WTC11 (cell line): ENCODE results near the gene PPP1R14C. TPM values are rescaled to one million over a fixed set of nuclear protein-coding genes. Genes with fewer than 3 reads are reported as not detected.

Experiments used
- ATAC-seq: fragments of 200-7000 bp; cut with Tn5 transposase; 2 replicates; pipeline ENCODE4 v1.10.0; 2021; ENCODE audit warnings: mild to moderate bottlenecking, moderate library complexity
- CTCF ChIA-PET: fragments of 300-600 bp; sonication (Branson Sonifier 250); formaldehyde crosslinking; loops from one replicate; lab custom pipeline; 2021; ENCODE audit warnings: antibody characterized with exemption; lab: Charles Lee
- POLR2A ChIA-PET: fragments of 350-600 bp; sonication (Branson Sonifier 250); formaldehyde crosslinking; loops from one replicate; lab custom pipeline; 2021; ENCODE audit warnings: antibody characterized with exemption; lab: Charles Lee
- DNase-seq: peaks from one replicate; pipeline ENCODE4 v3.0.0; 2021; ENCODE audit warnings: low spot score
- H3K27ac Mint-ChIP-seq: 2 replicates; pipeline ENCODE4 v1.8.0; 2021; ENCODE audit warnings: mixed read lengths
- H3K27me3 Mint-ChIP-seq: 2 replicates; pipeline ENCODE4 v1.8.0; 2021; ENCODE audit warnings: low read depth, mild to moderate bottlenecking, moderate library complexity, mixed read lengths
- H3K36me3 Mint-ChIP-seq: 2 replicates; pipeline ENCODE4 v1.8.0; 2021; ENCODE audit warnings: mixed read lengths
- H3K4me1 Mint-ChIP-seq: 2 replicates; pipeline ENCODE4 v1.8.0; 2022; ENCODE audit warnings: mixed read lengths
- H3K4me3 Mint-ChIP-seq: 2 replicates; pipeline ENCODE4 v1.8.0; 2021; ENCODE audit warnings: mild to moderate bottlenecking, moderate library complexity, mixed read lengths
- H3K9me3 Mint-ChIP-seq: 2 replicates; pipeline ENCODE4 v1.8.0; 2021; ENCODE audit warnings: mixed read lengths
- AR ChIP-seq: fragments of 250-450 bp; sonication (Bioruptor Pico); IDR thresholded peaks from 2 replicates; pipeline ENCODE4 v1.9.0; 2021; ENCODE audit warnings: mild to moderate bottlenecking
- ATF1 ChIP-seq: sonication (generic); formaldehyde crosslinking; IDR thresholded peaks from 2 replicates; pipeline ENCODE4 v1.8.1; 2023; ENCODE audit warnings: mild to moderate bottlenecking, moderate library complexity, missing genetic modification reagents
- ATF2 ChIP-seq: sonication (generic); formaldehyde crosslinking; IDR thresholded peaks from 2 replicates; pipeline ENCODE4 v1.8.1; 2022; ENCODE audit warnings: low read depth, missing genetic modification reagents, borderline replicate concordance
- E2F1 ChIP-seq: sonication (generic); formaldehyde crosslinking; IDR thresholded peaks from 2 replicates; pipeline ENCODE4 v1.8.0; 2022; ENCODE audit warnings: mild to moderate bottlenecking, missing genetic modification reagents
- FOXJ3 ChIP-seq: sonication (generic); formaldehyde crosslinking; IDR thresholded peaks from 2 replicates; pipeline ENCODE4 v1.9.0; 2021; ENCODE audit warnings: missing genetic modification reagents, mild to moderate bottlenecking, borderline replicate concordance
- FOXK1 ChIP-seq: sonication (generic); formaldehyde crosslinking; IDR thresholded peaks from 2 replicates; pipeline ENCODE4 v1.8.0; 2022; ENCODE audit warnings: mild to moderate bottlenecking, moderate library complexity, missing genetic modification reagents
- FOXP1 ChIP-seq: sonication (generic); formaldehyde crosslinking; IDR thresholded peaks from 2 replicates; pipeline ENCODE4 v1.8.0; 2022; ENCODE audit warnings: missing genetic modification reagents, mild to moderate bottlenecking, moderate library complexity, borderline replicate concordance
- GTF2I ChIP-seq: fragments of 250-450 bp; sonication (Bioruptor Pico); conservative IDR thresholded peaks from 2 replicates; pipeline ENCODE4 v1.4.0; 2021; ENCODE audit warnings: mild to moderate bottlenecking
- JAZF1 ChIP-seq: fragments of 250-450 bp; sonication (Bioruptor Pico); IDR thresholded peaks from 2 replicates; pipeline ENCODE4 v1.9.0; 2021; ENCODE audit warnings: moderate library complexity, mild to moderate bottlenecking, inconsistent platforms
- MXD4 ChIP-seq: fragments of 250-450 bp; sonication (Bioruptor Pico); IDR thresholded peaks from 2 replicates; pipeline ENCODE4 v1.8.0; 2021; ENCODE audit warnings: mild to moderate bottlenecking, moderate library complexity, borderline replicate concordance
- NFATC4 ChIP-seq: fragments of 250-450 bp; sonication (Bioruptor Pico); IDR thresholded peaks from 2 replicates; pipeline ENCODE4 v1.9.0; 2021; ENCODE audit warnings: mild to moderate bottlenecking
- NFE2L1 ChIP-seq: sonication (generic); formaldehyde crosslinking; IDR thresholded peaks from 2 replicates; pipeline ENCODE4 v1.8.1; 2023; ENCODE audit warnings: missing genetic modification reagents
- SMAD4 ChIP-seq: sonication (generic); formaldehyde crosslinking; IDR thresholded peaks from 2 replicates; pipeline ENCODE4 v1.8.0; 2022; ENCODE audit warnings: mild to moderate bottlenecking, missing genetic modification reagents
- SOX15 ChIP-seq: fragments of 250-450 bp; sonication (Bioruptor Pico); IDR thresholded peaks from 2 replicates; pipeline ENCODE4 v1.9.0; 2021; ENCODE audit warnings: mild to moderate bottlenecking
- TEAD1 ChIP-seq: sonication (generic); formaldehyde crosslinking; IDR thresholded peaks from 2 replicates; pipeline ENCODE4 v1.8.0; 2022; ENCODE audit warnings: mild to moderate bottlenecking, missing genetic modification reagents
- TEAD4 ChIP-seq: sonication (generic); formaldehyde crosslinking; IDR thresholded peaks from 2 replicates; pipeline ENCODE4 v1.8.0; 2022; ENCODE audit warnings: mild to moderate bottlenecking, missing genetic modification reagents
- ZBTB21 ChIP-seq: sonication (generic); formaldehyde crosslinking; IDR thresholded peaks from 2 replicates; pipeline ENCODE4 v1.8.1; 2023; ENCODE audit warnings: mild to moderate bottlenecking, missing genetic modification reagents, borderline replicate concordance
- ZNF317 ChIP-seq: sonication (generic); formaldehyde crosslinking; IDR thresholded peaks from 2 replicates; pipeline ENCODE4 v1.8.1; 2023; ENCODE audit warnings: low read depth, mild to moderate bottlenecking, moderate library complexity, missing genetic modification reagents, borderline replicate concordance
- total RNA-seq: library from RNA; stranded (reverse); gene quantifications from 3 replicates; pipeline ENCODE4 v1.2.3, GENCODE V29; 2021
- TF ChIP-seq, protein P1 (sequence below): sonication (generic); formaldehyde crosslinking; IDR thresholded peaks from 2 replicates; pipeline ENCODE4 v1.8.1; 2022; ENCODE audit warnings: missing genetic modification reagents, borderline replicate concordance
- TF ChIP-seq, protein P2 (sequence below): sonication (generic); formaldehyde crosslinking; IDR thresholded peaks from 2 replicates; pipeline ENCODE4 v1.8.0; 2022; ENCODE audit warnings: mild to moderate bottlenecking, missing genetic modification reagents
- TF ChIP-seq, protein P3 (sequence below): sonication (generic); formaldehyde crosslinking; IDR thresholded peaks from 2 replicates; pipeline ENCODE4 v1.8.1; 2022; ENCODE audit warnings: mild to moderate bottlenecking, moderate library complexity, missing genetic modification reagents

The PPP1R14C gene
- total RNA-seq, 1 experiment from 2014 or later = 1.1 TPM

- H3K4me1 Mint-ChIP-seq = no peaks in the 10 kb centered on the region
- ATAC-seq (no peak), DNase-seq (no peak)
- H3K27ac Mint-ChIP-seq = no peak overlapping the region
- POLR2A ChIA-PET = no interaction called here
- CTCF ChIA-PET = interaction anchor here (0.9 kb wide), 1 partner anchor 20 kb away, joined by 3 read pairs; no protein-coding TSS in a partner anchor
- H3K27me3 Mint-ChIP-seq = no peaks in the 10 kb centered on the region; the same call in 1 of the 2 replicates
- no peaks in the 10 kb centered on the region for H3K36me3 Mint-ChIP-seq
- H3K9me3 Mint-ChIP-seq = no peaks in the 10 kb centered on the region
- no peak overlapping the region for H3K4me3 Mint-ChIP-seq
- TF ChIP-seq E2F1 (CRISPR knock-in tag) (no peak), MXD4 (no peak), SMAD4 (CRISPR knock-in tag) (no peak), ZBTB21 (CRISPR knock-in tag) (no peak), NFE2L1 (CRISPR knock-in tag) (no peak), FOXJ3 (CRISPR knock-in tag) (no peak), AR (CRISPR knock-in tag) (no peak), NFATC4 (CRISPR knock-in tag) (no peak), ATF1 (CRISPR knock-in tag) (no peak), FOXK1 (no peak), ATF2 (CRISPR knock-in tag) (no peak), TEAD4 (no peak), TEAD1 (CRISPR knock-in tag) (no peak), JAZF1 (CRISPR knock-in tag) (no peak), GTF2I (CRISPR knock-in tag) (no peak), FOXP1 (CRISPR knock-in tag) (no peak), ZNF317 (no peak), SOX15 (no peak)
- TF ChIP-seq, protein P1, sequence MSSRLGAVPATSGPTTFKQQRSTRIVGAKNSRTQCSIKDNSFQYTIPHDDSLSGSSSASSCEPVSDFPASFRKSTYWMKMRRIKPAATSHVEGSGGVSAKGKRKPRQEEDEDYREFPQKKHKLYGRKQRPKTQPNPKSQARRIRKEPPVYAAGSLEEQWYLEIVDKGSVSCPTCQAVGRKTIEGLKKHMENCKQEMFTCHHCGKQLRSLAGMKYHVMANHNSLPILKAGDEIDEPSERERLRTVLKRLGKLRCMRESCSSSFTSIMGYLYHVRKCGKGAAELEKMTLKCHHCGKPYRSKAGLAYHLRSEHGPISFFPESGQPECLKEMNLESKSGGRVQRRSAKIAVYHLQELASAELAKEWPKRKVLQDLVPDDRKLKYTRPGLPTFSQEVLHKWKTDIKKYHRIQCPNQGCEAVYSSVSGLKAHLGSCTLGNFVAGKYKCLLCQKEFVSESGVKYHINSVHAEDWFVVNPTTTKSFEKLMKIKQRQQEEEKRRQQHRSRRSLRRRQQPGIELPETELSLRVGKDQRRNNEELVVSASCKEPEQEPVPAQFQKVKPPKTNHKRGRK (CRISPR knock-in tag) = no peak
- TF ChIP-seq, protein P2, sequence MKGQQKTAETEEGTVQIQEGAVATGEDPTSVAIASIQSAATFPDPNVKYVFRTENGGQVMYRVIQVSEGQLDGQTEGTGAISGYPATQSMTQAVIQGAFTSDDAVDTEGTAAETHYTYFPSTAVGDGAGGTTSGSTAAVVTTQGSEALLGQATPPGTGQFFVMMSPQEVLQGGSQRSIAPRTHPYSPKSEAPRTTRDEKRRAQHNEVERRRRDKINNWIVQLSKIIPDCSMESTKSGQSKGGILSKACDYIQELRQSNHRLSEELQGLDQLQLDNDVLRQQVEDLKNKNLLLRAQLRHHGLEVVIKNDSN (CRISPR knock-in tag) = no peak
Observed at GRCh38 chr6:150100745-150101144, 42.1 kb upstream of the PPP1R14C start.

- ChIA-PET CTCF (no interaction called here), POLR2A (no interaction called here)
- H3K9me3 Mint-ChIP-seq = no peaks in the 10 kb centered on the region
- H3K27ac Mint-ChIP-seq = no peak overlapping the region
- no peak for ATAC-seq
- H3K4me3 Mint-ChIP-seq = no peak overlapping the region
- no peak for TF ChIP-seq FOXK1
- TF ChIP-seq, protein P3, sequence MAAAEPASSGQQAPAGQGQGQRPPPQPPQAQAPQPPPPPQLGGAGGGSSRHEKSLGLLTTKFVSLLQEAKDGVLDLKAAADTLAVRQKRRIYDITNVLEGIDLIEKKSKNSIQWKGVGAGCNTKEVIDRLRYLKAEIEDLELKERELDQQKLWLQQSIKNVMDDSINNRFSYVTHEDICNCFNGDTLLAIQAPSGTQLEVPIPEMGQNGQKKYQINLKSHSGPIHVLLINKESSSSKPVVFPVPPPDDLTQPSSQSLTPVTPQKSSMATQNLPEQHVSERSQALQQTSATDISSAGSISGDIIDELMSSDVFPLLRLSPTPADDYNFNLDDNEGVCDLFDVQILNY (CRISPR knock-in tag) = no peak
- H3K4me1 Mint-ChIP-seq = no peaks in the 10 kb centered on the region
- no peaks in the 10 kb centered on the region; the same call in 1 of the 2 replicates for H3K27me3 Mint-ChIP-seq
- DNase-seq = no peak
- H3K36me3 Mint-ChIP-seq = no peaks in the 10 kb centered on the region
Observed at GRCh38 chr6:150102750-150103270, 40.0 kb upstream of the PPP1R14C start.
